Endodermal cell (in vitro differentiated cells): ENCODE results near the gene KCNJ14. TPM values are rescaled to one million over a fixed set of nuclear protein-coding genes. Genes with fewer than 3 reads are reported as not detected.

Experiments
- DNase-seq: peaks from one replicate; pipeline ENCODE4 v3.0.0-alpha.2; 2017
- H3K27ac ChIP-seq: 2 replicates; pipeline ENCODE4 v1.5.1; 2013; ENCODE audit warnings: mild to moderate bottlenecking, low read depth, low read length, moderate library complexity
- H3K27me3 ChIP-seq: 2 replicates; pipeline ENCODE4 v1.6.1; 2013; ENCODE audit warnings: mild to moderate bottlenecking, low read length, moderate library complexity; ENCODE audit not compliant: insufficient read depth, control insufficient read depth, poor library complexity, severe bottlenecking
- H3K36me3 ChIP-seq: 2 replicates; pipeline ENCODE4 v1.7.0; 2013; ENCODE audit warnings: mild to moderate bottlenecking, low read length, moderate library complexity; ENCODE audit not compliant: control insufficient read depth, insufficient read depth
- H3K4me1 ChIP-seq: one replicate; pipeline ENCODE4 v1.7.0; 2013; ENCODE audit warnings: low read length; ENCODE audit not compliant: control insufficient read depth, insufficient read depth
- H3K4me3 ChIP-seq: 2 replicates; pipeline ENCODE4 v1.5.1; 2013; ENCODE audit warnings: mild to moderate bottlenecking, low read length, moderate library complexity
- H3K9ac ChIP-seq: 2 replicates; pipeline ENCODE4 v1.6.1; 2013; ENCODE audit warnings: mild to moderate bottlenecking, low read length, moderate library complexity; ENCODE audit not compliant: poor library complexity, severe bottlenecking; ENCODE audit errors: extremely low read depth
- H3K9me3 ChIP-seq: 2 replicates; pipeline ENCODE4 v1.6.1; 2013; ENCODE audit warnings: mild to moderate bottlenecking, low read length, moderate library complexity; ENCODE audit not compliant: control insufficient read depth
- H3K27ac Mint-ChIP-seq: 2 replicates; pipeline ENCODE4 v1.8.0; 2020; ENCODE audit warnings: mixed read lengths
- H3K27me3 Mint-ChIP-seq: 2 replicates; pipeline ENCODE4 v1.8.0; 2021; ENCODE audit warnings: mild to moderate bottlenecking, mixed read lengths; ENCODE audit not compliant: insufficient read depth
- H3K36me3 Mint-ChIP-seq: 2 replicates; pipeline ENCODE4 v1.8.0; 2020; ENCODE audit warnings: low read depth, mixed read lengths
- H3K4me1 Mint-ChIP-seq: 2 replicates; pipeline ENCODE4 v1.8.0; 2020; ENCODE audit warnings: mixed read lengths
- H3K4me3 Mint-ChIP-seq: 2 replicates; pipeline ENCODE4 v1.8.0; 2020; ENCODE audit warnings: mild to moderate bottlenecking, moderate library complexity, mixed read lengths
- H3K9me3 Mint-ChIP-seq: 2 replicates; pipeline ENCODE4 v1.8.0; 2020; ENCODE audit warnings: mild to moderate bottlenecking, mixed read lengths
- CTCF ChIP-seq: fragments of 200-600 bp; sonication (generic); conservative IDR thresholded peaks from 2 replicates; pipeline ENCODE4 v1.5.0; 2021; ENCODE audit warnings: antibody characterized with exemption, mild to moderate bottlenecking
- WGBS, 2 experiments: methylation state at CpG; one replicate each; pipeline versions ENCODE4 v1.1.5 to v1.1.7; 2013; ENCODE audit warnings: missing lambda C conversion rate in 2 of 2, mixed read lengths in 1 of 2; ENCODE audit not compliant: insufficient coverage in 1 of 2, insufficient read length in 1 of 2; 5-methylcytosine and 5-hydroxymethylcytosine counted together
- total RNA-seq, 2 donors: library from RNA; stranded (reverse); fragmentation: NEBNext Ultra II Directional in 1 of 2; extraction: Animal tissue kit (Norgen Biotek cat#: 25700) in 1 of 2; gene quantifications; 2 replicates in 1 of 2; 3 replicates in 1 of 2; pipeline ENCODE4 v1.2.1, GENCODE V29; 2021

Gene KCNJ14
- total RNA-seq, 2 donors from 2014 or later = 0.73 to 1.1 TPM

GRCh38 chr19:48480183-48480557 lies 24.8 kb downstream of the KCNJ14 start:
- Mint-ChIP-seq H3K9me3 (no peaks in the 10 kb centered on the region), H3K27me3 (no peaks in the 10 kb centered on the region), H3K4me1 (no peaks in the 10 kb centered on the region), H3K27ac (no peak overlapping the region), H3K4me3 (no peak overlapping the region), H3K36me3 (peaks cover 55% of the 10 kb centered on the region)
- H3K9ac ChIP-seq = no peak overlapping the region
- H3K36me3 ChIP-seq = peaks cover 51% of the 10 kb centered on the region
- no peaks in the 10 kb centered on the region for H3K9me3 ChIP-seq
- no peak overlapping the region for H3K4me3 ChIP-seq
- WGBS, 2 experiments = 96% methylated on average over 10 to 32 of the region's 32 CpGs
- DNase-seq = no peak
- no peak overlapping the region for H3K27ac ChIP-seq
- no peaks in the 10 kb centered on the region for H3K27me3 ChIP-seq
- H3K4me1 ChIP-seq = no peaks in the 10 kb centered on the region
- TF ChIP-seq CTCF = no peak

GRCh38 chr19:48480558-48481500 lies 25.5 kb downstream of the KCNJ14 start:
- H3K36me3 Mint-ChIP-seq = peaks cover 48% of the 10 kb centered on the region
- peaks cover 45% of the 10 kb centered on the region for H3K36me3 ChIP-seq
- no peaks in the 10 kb centered on the region for H3K27me3 ChIP-seq
- H3K27ac ChIP-seq = peak overlapping the region; percentile 53
- H3K9me3 ChIP-seq = no peaks in the 10 kb centered on the region
- H3K4me3 ChIP-seq = no peak overlapping the region
- H3K9ac ChIP-seq = no peak overlapping the region
- no peaks in the 10 kb centered on the region for H3K4me1 Mint-ChIP-seq
- no peaks in the 10 kb centered on the region for H3K9me3 Mint-ChIP-seq
- no peak overlapping the region for H3K4me3 Mint-ChIP-seq
- no peak for TF ChIP-seq CTCF
- peak; percentile 48 for DNase-seq
- 93 to 96% methylated on average over 24 to 49 of the region's 52 CpGs for WGBS, 2 experiments
- H3K27me3 Mint-ChIP-seq = no peaks in the 10 kb centered on the region
- no peak overlapping the region for H3K27ac Mint-ChIP-seq
- no peaks in the 10 kb centered on the region for H3K4me1 ChIP-seq

- no peaks in the 10 kb centered on the region for H3K27me3 ChIP-seq
- Mint-ChIP-seq H3K27ac (no peak overlapping the region), H3K4me1 (no peaks in the 10 kb centered on the region), H3K36me3 (peaks cover 43% of the 10 kb centered on the region), H3K9me3 (no peaks in the 10 kb centered on the region), H3K4me3 (no peak overlapping the region), H3K27me3 (peaks cover 6% of the 10 kb centered on the region)
- H3K36me3 ChIP-seq = peaks cover 35% of the 10 kb centered on the region
- WGBS, 2 experiments = 89 to 90% methylated on average over 6 to 7 of the region's 7 CpGs
- no peaks in the 10 kb centered on the region for H3K4me1 ChIP-seq
- no peak for TF ChIP-seq CTCF
- no peak overlapping the region for H3K4me3 ChIP-seq
- H3K9ac ChIP-seq = no peak overlapping the region
- peak overlapping the region; percentile 24 for H3K27ac ChIP-seq
- peak; percentile 34 for DNase-seq
- no peaks in the 10 kb centered on the region for H3K9me3 ChIP-seq
Measured at GRCh38 chr19:48481846-48482639, 26.7 kb downstream of the KCNJ14 start.
